Measurements from ENCODE around the gene PADI6.

- TF ChIP-seq PATZ1 (CRISPR knock-in tag; IDR thresholded peaks at IDR 0.05; ENCODE audit: borderline replicate concordance) (no peak), SNAI2 (CRISPR knock-in tag; IDR thresholded peaks at IDR 0.05) (no peak), ZNF8 (CRISPR knock-in tag; IDR thresholded peaks at IDR 0.05) (no peak), TCF4 (CRISPR knock-in tag; IDR thresholded peaks at IDR 0.05; ENCODE audit: borderline replicate concordance) (no peak), ZC3H10 (CRISPR knock-in tag; IDR thresholded peaks at IDR 0.05) (no peak), RARB (CRISPR knock-in tag; IDR thresholded peaks at IDR 0.05) (no peak), BACH2 (CRISPR knock-in tag; IDR thresholded peaks at IDR 0.05; ENCODE audit: borderline replicate concordance) (no peak), CREB5 (CRISPR knock-in tag; IDR thresholded peaks at IDR 0.05; ENCODE audit: low read depth) (no peak), ISL1 (CRISPR knock-in tag; IDR thresholded peaks at IDR 0.05) (no peak), ARNTL (CRISPR knock-in tag; IDR thresholded peaks at IDR 0.05; ENCODE audit: borderline replicate concordance, low read depth) (no peak), PPARA (CRISPR knock-in tag; IDR thresholded peaks at IDR 0.05; ENCODE audit: borderline replicate concordance) (no peak), OSR1 (CRISPR knock-in tag; IDR thresholded peaks at IDR 0.05) (no peak), GLIS3 (CRISPR knock-in tag; IDR thresholded peaks at IDR 0.05) (no peak)
Observed at GRCh38 chr1:17348593-17349234, 23.3 kb upstream of the PADI6 start.

Data from SK-N-SH treated with all-trans-retinoic acid at 6 μM for 48 hours (cell line).